ENCODE measurements around the gene SDK1. TPM values are rescaled to one million over a fixed set of nuclear protein-coding genes. Genes with fewer than 3 reads are reported as not detected.

SDK1 gene
- total RNA-seq, 2 experiments from 2014 or later: 0.19 to 0.36 TPM

DNA sequence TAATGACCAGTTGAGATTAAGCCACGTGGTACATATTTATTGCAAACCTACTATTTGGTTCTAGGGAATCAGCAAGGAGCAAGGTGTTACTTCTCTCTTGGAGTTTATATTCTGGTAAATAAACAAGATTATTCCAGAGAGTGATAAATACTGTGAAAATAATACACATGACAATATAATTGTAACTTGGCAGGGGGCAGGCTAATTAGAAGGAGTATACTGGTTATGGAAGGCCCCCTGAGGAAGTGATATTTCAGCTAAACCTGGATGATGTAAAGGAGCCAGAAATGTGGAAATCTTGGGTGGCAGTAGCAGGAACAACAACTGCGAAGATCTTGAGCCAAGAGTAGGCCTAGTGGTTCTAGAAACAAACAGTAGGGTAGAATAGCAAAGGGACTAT, 111.8 kb downstream of the SDK1 start:
- H4K20me1 ChIP-seq (ENCODE audit: insufficient read depth, low read length): no peaks in the 10 kb centered on the region
- BruUV-seq (replicated peaks): no TSS peak
- H3K36me3 ChIP-seq (ENCODE audit: insufficient read depth, low read length): no peaks in the 10 kb centered on the region
- DNase-seq (ENCODE audit: low spot score): no peak
- H3K9me3 ChIP-seq (ENCODE audit: low read length): no peaks in the 10 kb centered on the region
- no peak overlapping the region for H3K4me2 ChIP-seq (ENCODE audit: low read length)
- POLR2A ChIA-PET: no interaction called here
- no peaks in the 10 kb centered on the region for H3K4me1 ChIP-seq (ENCODE audit: insufficient read depth, low read length, poor library complexity, severe bottlenecking)
- CTCF ChIA-PET (ENCODE audit: unreplicated experiment): no interaction called here
- H3K79me2 ChIP-seq (ENCODE audit: insufficient read depth, low read depth, low read length): no peaks in the 10 kb centered on the region
- H3K9me2 ChIP-seq (ENCODE audit: insufficient read depth, low read length): no peaks in the 10 kb centered on the region
- H2AFZ ChIP-seq (ENCODE audit: low read length): no peak overlapping the region
- TF ChIP-seq, protein P1, sequence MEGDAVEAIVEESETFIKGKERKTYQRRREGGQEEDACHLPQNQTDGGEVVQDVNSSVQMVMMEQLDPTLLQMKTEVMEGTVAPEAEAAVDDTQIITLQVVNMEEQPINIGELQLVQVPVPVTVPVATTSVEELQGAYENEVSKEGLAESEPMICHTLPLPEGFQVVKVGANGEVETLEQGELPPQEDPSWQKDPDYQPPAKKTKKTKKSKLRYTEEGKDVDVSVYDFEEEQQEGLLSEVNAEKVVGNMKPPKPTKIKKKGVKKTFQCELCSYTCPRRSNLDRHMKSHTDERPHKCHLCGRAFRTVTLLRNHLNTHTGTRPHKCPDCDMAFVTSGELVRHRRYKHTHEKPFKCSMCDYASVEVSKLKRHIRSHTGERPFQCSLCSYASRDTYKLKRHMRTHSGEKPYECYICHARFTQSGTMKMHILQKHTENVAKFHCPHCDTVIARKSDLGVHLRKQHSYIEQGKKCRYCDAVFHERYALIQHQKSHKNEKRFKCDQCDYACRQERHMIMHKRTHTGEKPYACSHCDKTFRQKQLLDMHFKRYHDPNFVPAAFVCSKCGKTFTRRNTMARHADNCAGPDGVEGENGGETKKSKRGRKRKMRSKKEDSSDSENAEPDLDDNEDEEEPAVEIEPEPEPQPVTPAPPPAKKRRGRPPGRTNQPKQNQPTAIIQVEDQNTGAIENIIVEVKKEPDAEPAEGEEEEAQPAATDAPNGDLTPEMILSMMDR (conservative IDR thresholded peaks at IDR 0.05; ENCODE audit: low read length): no peak
- no peak for TF ChIP-seq EZH2phosphoT487 (IDR thresholded peaks at IDR 0.05; ENCODE audit: borderline replicate concordance, low read depth, low read length)
- no peak overlapping the region for H3K27ac ChIP-seq (ENCODE audit: low read depth, low read length, poor library complexity, severe bottlenecking)
- intact Hi-C loops (cut with micrococcal nuclease; ENCODE audit: unreplicated experiment): no loop called here
- no peak overlapping the region for H3K4me3 ChIP-seq (ENCODE audit: low read depth, low read length, poor library complexity, severe bottlenecking)

GRCh38 chr7:3415861-3416312, 114.8 kb downstream of the SDK1 start:
- CTCF ChIA-PET (ENCODE audit: unreplicated experiment): no interaction called here
- intact Hi-C loops (cut with micrococcal nuclease; ENCODE audit: unreplicated experiment): no loop called here
- Histone ChIP-seq H3K27ac (ENCODE audit: low read depth, low read length, poor library complexity, severe bottlenecking) (no peak overlapping the region), H3K9me3 (ENCODE audit: low read length) (no peaks in the 10 kb centered on the region), H2AFZ (ENCODE audit: low read length) (no peak overlapping the region), H3K4me3 (ENCODE audit: low read depth, low read length, poor library complexity, severe bottlenecking) (no peak overlapping the region), H4K20me1 (ENCODE audit: insufficient read depth, low read length) (no peaks in the 10 kb centered on the region), H3K79me2 (ENCODE audit: insufficient read depth, low read depth, low read length) (no peaks in the 10 kb centered on the region), H3K36me3 (ENCODE audit: insufficient read depth, low read length) (no peaks in the 10 kb centered on the region), H3K9me2 (ENCODE audit: insufficient read depth, low read length) (no peaks in the 10 kb centered on the region), H3K4me2 (ENCODE audit: low read length) (no peak overlapping the region), H3K4me1 (ENCODE audit: insufficient read depth, low read length, poor library complexity, severe bottlenecking) (no peaks in the 10 kb centered on the region)
- no peak for TF ChIP-seq EZH2phosphoT487 (IDR thresholded peaks at IDR 0.05; ENCODE audit: borderline replicate concordance, low read depth, low read length)
- TF ChIP-seq, protein P1 (conservative IDR thresholded peaks at IDR 0.05; ENCODE audit: low read length): no peak
- no peak for DNase-seq (ENCODE audit: low spot score)
- POLR2A ChIA-PET: no interaction called here
- no TSS peak for BruUV-seq (replicated peaks)

DNA sequence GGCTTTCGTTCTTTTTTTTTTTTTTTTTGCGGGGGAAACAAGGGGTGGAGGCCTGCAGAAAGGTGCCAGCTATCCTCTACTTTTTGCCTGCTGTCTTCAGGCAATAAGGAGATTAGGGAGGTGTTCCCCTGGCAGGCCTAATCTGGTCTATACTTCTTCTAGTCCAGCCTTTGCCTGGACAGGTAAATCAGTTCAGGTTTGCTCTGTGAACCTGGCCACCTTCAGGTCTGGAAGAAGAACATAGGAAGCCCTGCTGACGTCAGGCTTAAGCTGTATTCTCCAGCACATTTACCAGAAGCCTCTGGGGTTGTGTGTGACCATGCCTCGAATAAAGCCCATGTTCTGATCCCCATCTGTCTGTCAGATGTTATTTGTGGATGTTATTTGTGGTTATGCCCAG, 115.4 kb downstream of the SDK1 start:
- H3K4me1 ChIP-seq (ENCODE audit: insufficient read depth, low read length, poor library complexity, severe bottlenecking): no peaks in the 10 kb centered on the region
- no peaks in the 10 kb centered on the region for H3K9me3 ChIP-seq (ENCODE audit: low read length)
- POLR2A ChIA-PET: no interaction called here
- H3K9me2 ChIP-seq (ENCODE audit: insufficient read depth, low read length): no peaks in the 10 kb centered on the region
- DNase-seq (ENCODE audit: low spot score): no peak
- H3K36me3 ChIP-seq (ENCODE audit: insufficient read depth, low read length): no peaks in the 10 kb centered on the region
- CTCF ChIA-PET (ENCODE audit: unreplicated experiment): no interaction called here
- H3K27ac ChIP-seq (ENCODE audit: low read depth, low read length, poor library complexity, severe bottlenecking): no peak overlapping the region
- intact Hi-C loops (cut with micrococcal nuclease; ENCODE audit: unreplicated experiment): no loop called here
- BruUV-seq (replicated peaks): no TSS peak
- no peaks in the 10 kb centered on the region for H3K79me2 ChIP-seq (ENCODE audit: insufficient read depth, low read depth, low read length)
- no peak overlapping the region for H3K4me3 ChIP-seq (ENCODE audit: low read depth, low read length, poor library complexity, severe bottlenecking)
- no peak overlapping the region for H3K4me2 ChIP-seq (ENCODE audit: low read length)
- H4K20me1 ChIP-seq (ENCODE audit: insufficient read depth, low read length): no peaks in the 10 kb centered on the region
- no peak for TF ChIP-seq EZH2phosphoT487 (IDR thresholded peaks at IDR 0.05; ENCODE audit: borderline replicate concordance, low read depth, low read length)
- TF ChIP-seq, protein P1 (conservative IDR thresholded peaks at IDR 0.05; ENCODE audit: low read length): no peak
- H2AFZ ChIP-seq (ENCODE audit: low read length): no peak overlapping the region

All from OCI-LY7 (cell line).